ENCODE results near the gene OR51B4.

GRCh38 chr11:5317292-5317691 is 15.5 kb upstream of the OR51B4 start:
- no peak for TF ChIP-seq NFYB (CRISPR knock-in tag; conservative IDR thresholded peaks at IDR 0.05; ENCODE audit: low read depth)
- no peak for TF ChIP-seq AFF4 (CRISPR knock-in tag; IDR thresholded peaks at IDR 0.05; ENCODE audit: borderline replicate concordance)
- TF ChIP-seq HMGA2 (CRISPR knock-in tag; IDR thresholded peaks at IDR 0.05), result no peak
- no peak for TF ChIP-seq ZNF317 (CRISPR knock-in tag; IDR thresholded peaks at IDR 0.05; ENCODE audit: borderline replicate concordance, low read depth)
- no peak for TF ChIP-seq CTCF (IDR thresholded peaks at IDR 0.05)

Data from WTC11 (cell line).